HL-60 (cell line): Measurements from ENCODE around the gene DPH7.

Experiments
- DNase-seq, 2 experiments: peaks; one replicate each; pipeline ENCODE4 v3.0.0-alpha.2; 2010 to 2020; ENCODE audit warnings: low read depth in 1 of 2, low spot score in 1 of 2
- H3K27ac ChIP-seq: fragments of 250-450 bp; sonication (Bioruptor Pico); replicated peaks from 2 replicates; pipeline ENCODE4 v1.5.1; 2020; ENCODE audit warnings: mild to moderate bottlenecking, moderate library complexity
- H3K27me3 ChIP-seq: fragments of 250-450 bp; sonication (Bioruptor Pico); 2 replicates; pipeline ENCODE4 v1.5.1; 2021; ENCODE audit warnings: mild to moderate bottlenecking, moderate library complexity; ENCODE audit not compliant: insufficient read depth, poor library complexity, severe bottlenecking
- H3K4me3 ChIP-seq: replicated peaks from 2 replicates; pipeline ENCODE4 v1.5.1; 2011; ENCODE audit warnings: mild to moderate bottlenecking, control low read depth, low read length; ENCODE audit not compliant: insufficient read depth
- CTCF ChIP-seq: IDR thresholded peaks from one replicate; pipeline ENCODE4 v1.5.1; 2011; ENCODE audit warnings: low read length, control low read depth, inconsistent platforms; ENCODE audit not compliant: insufficient read depth
- GABPA ChIP-seq: IDR thresholded peaks from 2 replicates; pipeline ENCODE4 v1.6.1; 2012; ENCODE audit warnings: low read depth
- POLR2AphosphoS5 ChIP-seq: IDR thresholded peaks from 2 replicates; pipeline ENCODE4 v1.6.1; 2012; ENCODE audit warnings: low read depth
- REST ChIP-seq: IDR thresholded peaks from 2 replicates; pipeline ENCODE4 v1.6.1; 2012; ENCODE audit warnings: low read depth; ENCODE audit not compliant: insufficient replicate concordance
- SPI1 ChIP-seq: IDR thresholded peaks from 2 replicates; pipeline ENCODE4 v1.6.1; 2012; ENCODE audit warnings: low read depth, mild to moderate bottlenecking, borderline replicate concordance

DPH7 gene

GRCh38 chr9:137588891-137589290 lies 10.2 kb upstream of the DPH7 start:
- no peak for TF ChIP-seq GABPA
- TF ChIP-seq REST: no peak
- no peak for TF ChIP-seq SPI1
- TF ChIP-seq CTCF: no peak
- TF ChIP-seq POLR2AphosphoS5: no peak
- no peak for DNase-seq
- peak overlapping the region; percentile 65 for H3K27ac ChIP-seq
- no peaks in the 10 kb centered on the region for H3K27me3 ChIP-seq
- H3K4me3 ChIP-seq: peak overlapping the region; percentile 82

GRCh38 chr9:137588311-137588710 lies 9.6 kb upstream of the DPH7 start:
- Histone ChIP-seq H3K27ac (no peak overlapping the region), H3K27me3 (no peaks in the 10 kb centered on the region), H3K4me3 (no peak overlapping the region)
- DNase-seq: no peak
- TF ChIP-seq REST: no peak

GRCh38 chr9:137586854-137587253 lies 8.1 kb upstream of the DPH7 start:
- no peak for DNase-seq
- no peak overlapping the region for H3K27ac ChIP-seq
- H3K27me3 ChIP-seq: no peaks in the 10 kb centered on the region
- H3K4me3 ChIP-seq: no peak overlapping the region
- TF ChIP-seq SPI1 (no peak), GABPA (no peak), CTCF (no peak), REST (no peak), POLR2AphosphoS5 (no peak)

GRCh38 chr9:137583957-137584356 lies 5.2 kb upstream of the DPH7 start:
- H3K27ac ChIP-seq: no peak overlapping the region
- H3K4me3 ChIP-seq: no peak overlapping the region
- H3K27me3 ChIP-seq: no peaks in the 10 kb centered on the region
- TF ChIP-seq REST: no peak
- no peak for TF ChIP-seq SPI1
- TF ChIP-seq GABPA: no peak
- no peak for TF ChIP-seq POLR2AphosphoS5
- TF ChIP-seq CTCF: no peak
- no peak for DNase-seq
